GM18520 (cell line): Measurements from ENCODE around the gene RIMBP2.
"Not testable (repeated sequence)": the region's sequence is repeated elsewhere in the genome, so short reads cannot be mapped to it uniquely, and the experiment has no call there.

ENCODE experiments used
- ATAC-seq: cut with Tn5 transposase; IDR thresholded peaks from one replicate; pipeline ENCODE4 v1.9.1; 2021; ENCODE audit not compliant: unreplicated experiment

RIMBP2 gene

GRCh38 chr12:130661486-130662255 is 54.4 kb downstream of the RIMBP2 start:
- no peak for ATAC-seq

GRCh38 chr12:130661059-130661458 is 55.0 kb downstream of the RIMBP2 start:
- no peak for ATAC-seq

- no peak for ATAC-seq
These were observed 57.8 kb downstream of the RIMBP2 start for GRCh38 chr12:130658145-130658911.

- no peak for ATAC-seq
These were observed 59.7 kb downstream of the RIMBP2 start for GRCh38 chr12:130656411-130656810.

- ATAC-seq = no peak
These were observed 60.2 kb downstream of the RIMBP2 start for GRCh38 chr12:130655881-130656280.

GRCh38 chr12:130655010-130655409 is 61.1 kb downstream of the RIMBP2 start:
- no peak for ATAC-seq

GRCh38 chr12:130651188-130651959 is 64.7 kb downstream of the RIMBP2 start:
- no peak for ATAC-seq

GRCh38 chr12:130650131-130650530 is 66.0 kb downstream of the RIMBP2 start:
- ATAC-seq = no peak

GRCh38 chr12:130649101-130650045 is 66.7 kb downstream of the RIMBP2 start:
- no peak for ATAC-seq

- no peak for ATAC-seq
These were observed 68.3 kb downstream of the RIMBP2 start for GRCh38 chr12:130647814-130648213.

GRCh38 chr12:130646716-130647370 is 69.3 kb downstream of the RIMBP2 start:
- no peak for ATAC-seq

GRCh38 chr12:130646191-130646590 is 69.9 kb downstream of the RIMBP2 start:
- not testable (repeated sequence) for ATAC-seq

GRCh38 chr12:130645751-130646150 is 70.3 kb downstream of the RIMBP2 start:
- ATAC-seq = no peak

- no peak for ATAC-seq
These were observed 71.5 kb downstream of the RIMBP2 start for GRCh38 chr12:130644566-130644965.

GRCh38 chr12:130644146-130644545 is 72.0 kb downstream of the RIMBP2 start:
- ATAC-seq = no peak

GRCh38 chr12:130642856-130643255 is 73.2 kb downstream of the RIMBP2 start:
- no peak for ATAC-seq

GRCh38 chr12:130641533-130642184 is 74.4 kb downstream of the RIMBP2 start:
- ATAC-seq = no peak

- no peak for ATAC-seq
These were observed 75.2 kb downstream of the RIMBP2 start for GRCh38 chr12:130640901-130641300.

GRCh38 chr12:130640496-130640895 is 75.6 kb downstream of the RIMBP2 start:
- no peak for ATAC-seq
